ENCODE measurements around the gene TMX2.
A peak's percentile ranks its signal among the peaks of the same experiment; 100 is the strongest.
"Not testable (repeated sequence)": the region's sequence is repeated elsewhere in the genome, so short reads cannot be mapped to it uniquely, and the experiment has no call there.

TMX2 gene, protein sequence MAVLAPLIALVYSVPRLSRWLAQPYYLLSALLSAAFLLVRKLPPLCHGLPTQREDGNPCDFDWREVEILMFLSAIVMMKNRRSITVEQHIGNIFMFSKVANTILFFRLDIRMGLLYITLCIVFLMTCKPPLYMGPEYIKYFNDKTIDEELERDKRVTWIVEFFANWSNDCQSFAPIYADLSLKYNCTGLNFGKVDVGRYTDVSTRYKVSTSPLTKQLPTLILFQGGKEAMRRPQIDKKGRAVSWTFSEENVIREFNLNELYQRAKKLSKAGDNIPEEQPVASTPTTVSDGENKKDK

DNA sequence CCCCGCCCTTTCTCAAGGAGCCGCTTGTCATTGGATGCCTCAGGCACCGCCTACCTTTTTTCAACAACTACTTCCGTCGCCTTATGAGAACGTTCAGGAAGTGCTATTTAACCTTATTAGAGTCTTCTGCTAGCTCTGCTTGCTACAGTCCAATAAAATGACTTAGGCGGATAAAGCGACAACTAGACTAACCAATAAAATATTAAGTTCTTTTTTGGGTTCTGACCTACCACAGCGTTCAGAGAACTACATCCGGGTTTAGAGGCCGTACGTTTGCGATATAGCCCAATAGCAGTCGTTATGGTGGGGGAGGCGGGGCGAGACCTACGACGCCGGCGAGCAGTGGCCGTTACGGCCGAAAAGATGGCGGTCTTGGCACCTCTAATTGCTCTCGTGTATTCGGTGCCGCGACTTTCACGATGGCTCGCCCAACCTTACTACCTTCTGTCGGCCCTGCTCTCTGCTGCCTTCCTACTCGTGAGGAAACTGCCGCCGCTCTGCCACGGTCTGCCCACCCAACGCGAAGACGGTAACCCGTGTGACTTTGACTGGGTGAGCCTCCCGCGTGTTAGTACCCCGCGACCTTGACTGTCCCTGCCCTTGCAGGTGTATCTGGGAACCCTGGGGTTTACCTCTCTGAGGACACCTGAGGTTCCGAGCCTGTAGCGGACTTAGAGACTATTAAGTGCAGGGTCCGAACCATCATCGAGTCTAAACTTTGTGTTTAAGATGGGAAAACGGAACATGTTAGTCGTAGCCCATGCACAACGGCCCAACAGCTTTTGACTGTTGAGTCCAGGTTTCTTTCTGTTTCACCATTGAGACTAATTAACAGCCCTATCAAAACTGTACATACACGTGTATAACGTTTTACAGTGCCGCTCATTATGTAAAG, at the start of gene TMX2:
TSS of gene TMX2 (plus strand) at position 338 of the 895 bp plus-strand sequence. CDS start at position 364, 26 bp downstream.
- peak; percentile 80 for DNase-seq (ENCODE audit: insufficient read length, low spot score)
- peak; percentile 98 for FAIRE-seq

DNA sequence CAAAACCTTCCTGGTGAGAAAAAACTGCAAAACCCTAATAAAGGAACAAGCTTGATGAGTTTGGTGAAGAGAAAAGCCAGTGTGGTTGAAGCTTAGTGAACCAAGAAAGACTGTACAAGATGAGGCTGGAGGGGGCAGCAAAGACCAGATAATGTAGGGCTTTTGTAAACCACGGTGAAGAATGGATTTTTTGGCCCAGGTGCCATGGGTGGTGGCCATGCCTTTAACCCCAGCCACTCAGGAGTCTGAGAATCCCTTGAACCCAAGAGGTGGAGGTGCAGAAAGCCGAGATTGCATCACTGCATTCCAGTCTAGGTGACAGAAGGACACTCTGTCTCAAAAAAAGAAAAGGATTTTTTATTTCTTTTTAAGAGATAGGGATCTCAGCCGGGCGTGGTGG, 49.5 kb upstream of the TMX2 start:
- no peak for DNase-seq (ENCODE audit: insufficient read length, low spot score)

DNA sequence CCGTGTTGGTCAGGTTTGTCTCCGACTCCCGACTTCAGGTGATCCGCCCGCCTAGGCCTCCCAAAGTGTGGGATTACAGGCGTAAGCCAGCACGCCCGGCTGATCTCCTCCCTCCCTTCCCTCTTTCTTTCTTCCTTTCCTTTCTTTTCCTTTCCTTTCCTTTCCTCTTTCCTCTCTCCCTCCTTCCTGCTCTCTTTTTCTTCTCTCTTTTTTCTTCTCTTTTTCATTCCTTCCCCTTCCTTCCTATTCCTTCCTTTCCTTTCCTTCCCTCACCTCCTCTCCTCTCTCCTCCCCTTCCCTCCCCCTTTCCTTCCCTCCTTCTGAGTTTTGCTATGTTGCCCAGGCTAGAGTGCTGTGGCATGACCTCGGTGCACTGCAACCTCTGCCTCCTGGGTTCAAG, 48.4 kb upstream of the TMX2 start:
- DNase-seq (ENCODE audit: insufficient read length, low spot score): no peak
- no peak for FAIRE-seq

More for the DNA sequence above, 49.5 kb upstream of the TMX2 start:
- FAIRE-seq: no peak

DNA sequence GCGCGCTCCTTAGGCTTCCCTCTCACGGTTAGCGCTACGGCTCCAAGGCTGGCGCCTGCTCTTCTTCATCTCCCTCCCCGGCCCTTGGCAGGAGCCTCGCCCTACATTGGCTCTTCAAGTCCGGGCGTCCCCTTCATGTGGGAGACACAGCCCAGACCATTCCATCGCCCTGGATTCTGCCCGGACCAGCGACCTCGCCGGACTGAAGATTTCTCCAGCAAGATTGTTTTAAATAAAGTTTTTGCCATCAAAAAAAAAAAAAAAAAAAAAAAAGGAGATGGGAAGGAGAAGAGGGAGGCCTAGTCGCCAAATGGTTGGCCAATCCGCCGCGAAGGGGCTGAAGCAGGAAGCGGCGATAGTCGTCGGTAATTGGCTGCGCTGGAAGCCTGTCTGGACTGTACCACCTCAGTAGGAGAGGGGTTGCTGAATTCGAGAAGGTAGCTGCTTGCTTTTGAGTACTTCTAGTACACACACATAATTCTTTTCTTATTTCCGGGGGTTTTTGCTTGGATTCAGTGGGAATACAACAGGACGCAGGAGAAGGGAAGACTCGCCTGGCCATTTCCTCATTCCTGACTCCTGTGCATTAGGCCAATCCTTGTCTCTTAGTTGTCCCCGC, 45.2 kb upstream of the TMX2 start:
- peak; percentile 94 for FAIRE-seq
- DNase-seq (ENCODE audit: insufficient read length, low spot score): peak; percentile 77

DNA sequence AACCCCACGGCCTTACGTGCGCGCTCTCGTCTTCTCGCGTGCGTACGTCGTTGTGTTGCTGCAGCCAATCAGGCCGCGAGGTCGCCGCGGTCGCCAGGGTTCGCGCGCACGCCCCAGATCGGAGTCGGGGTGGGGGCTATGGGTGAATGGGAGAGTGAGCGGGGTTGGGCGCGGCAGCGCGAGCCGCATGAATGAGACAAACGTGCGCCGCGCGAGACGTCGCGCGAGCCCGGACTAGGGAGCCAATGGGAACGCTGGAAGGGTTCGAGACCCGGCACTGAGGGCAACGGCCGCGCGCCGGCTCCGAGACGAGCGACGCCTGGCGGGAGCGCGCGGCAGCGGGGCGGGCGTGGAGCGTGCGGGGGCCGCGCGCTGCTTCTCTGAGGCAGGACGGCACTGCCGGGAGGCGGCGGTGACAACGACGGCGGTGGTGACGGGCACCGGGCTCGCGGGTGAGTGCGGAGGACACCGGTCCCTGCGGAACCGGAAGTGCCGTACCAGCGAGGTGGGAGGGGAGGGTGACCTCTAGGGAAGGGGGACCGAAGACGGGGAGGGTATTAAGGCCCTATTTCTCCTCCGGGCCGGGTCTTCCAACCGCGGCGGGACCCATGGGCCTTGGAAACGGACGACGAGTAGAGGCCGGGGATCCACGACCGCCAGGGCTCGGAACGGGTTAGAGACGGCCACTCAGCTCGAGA, 44.5 kb upstream of the TMX2 start, which contains the start of gene ZDHHC5:
TSS of gene ZDHHC5 (plus strand) at position 379 of the 698 bp plus-strand sequence. CDS start 4,977 bp downstream, outside the sequence.
- no peak for FAIRE-seq
- DNase-seq (ENCODE audit: insufficient read length, low spot score): peak; percentile 88

DNA sequence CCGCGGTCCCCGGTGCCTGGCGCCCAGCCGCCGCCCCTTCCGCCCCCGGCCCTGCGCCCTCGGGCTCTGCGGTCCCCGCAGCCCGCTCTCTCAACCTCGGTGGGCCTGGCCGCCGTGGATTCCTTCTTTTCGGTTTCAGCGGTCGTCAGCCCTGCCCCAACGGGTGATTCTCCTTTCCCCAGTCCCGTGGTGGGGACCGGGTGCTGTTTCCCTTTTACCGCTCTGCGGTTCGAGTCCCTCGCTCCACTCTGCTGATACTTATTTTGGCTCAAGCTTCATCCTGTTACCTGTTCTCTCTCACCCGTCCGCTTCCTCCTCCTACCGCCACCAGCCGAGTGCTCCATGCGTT, 44.0 kb upstream of the TMX2 start:
- FAIRE-seq (peak; percentile 71), DNase-seq (ENCODE audit: insufficient read length, low spot score) (no peak)

DNA sequence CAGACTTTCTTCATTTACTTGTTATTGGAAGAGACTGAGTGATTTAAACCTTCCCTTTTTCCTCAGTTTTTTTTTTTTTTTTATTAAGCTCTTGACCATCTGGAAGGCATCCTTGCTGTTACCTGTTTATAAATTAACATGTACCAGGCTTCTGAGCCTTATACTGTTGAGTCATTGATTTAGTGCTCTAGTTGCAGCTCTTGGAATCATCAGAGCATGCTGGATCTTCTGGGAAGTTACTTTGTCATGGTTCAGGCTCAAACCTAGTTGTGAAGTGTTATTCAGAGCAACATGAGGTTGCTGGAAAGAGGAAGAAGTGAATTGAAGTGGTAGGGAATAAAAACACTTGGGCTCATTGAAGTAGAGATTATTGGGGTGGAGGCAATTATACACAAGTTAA, 38.1 kb upstream of the TMX2 start:
- no peak for DNase-seq (ENCODE audit: insufficient read length, low spot score)
- no peak for FAIRE-seq

DNA sequence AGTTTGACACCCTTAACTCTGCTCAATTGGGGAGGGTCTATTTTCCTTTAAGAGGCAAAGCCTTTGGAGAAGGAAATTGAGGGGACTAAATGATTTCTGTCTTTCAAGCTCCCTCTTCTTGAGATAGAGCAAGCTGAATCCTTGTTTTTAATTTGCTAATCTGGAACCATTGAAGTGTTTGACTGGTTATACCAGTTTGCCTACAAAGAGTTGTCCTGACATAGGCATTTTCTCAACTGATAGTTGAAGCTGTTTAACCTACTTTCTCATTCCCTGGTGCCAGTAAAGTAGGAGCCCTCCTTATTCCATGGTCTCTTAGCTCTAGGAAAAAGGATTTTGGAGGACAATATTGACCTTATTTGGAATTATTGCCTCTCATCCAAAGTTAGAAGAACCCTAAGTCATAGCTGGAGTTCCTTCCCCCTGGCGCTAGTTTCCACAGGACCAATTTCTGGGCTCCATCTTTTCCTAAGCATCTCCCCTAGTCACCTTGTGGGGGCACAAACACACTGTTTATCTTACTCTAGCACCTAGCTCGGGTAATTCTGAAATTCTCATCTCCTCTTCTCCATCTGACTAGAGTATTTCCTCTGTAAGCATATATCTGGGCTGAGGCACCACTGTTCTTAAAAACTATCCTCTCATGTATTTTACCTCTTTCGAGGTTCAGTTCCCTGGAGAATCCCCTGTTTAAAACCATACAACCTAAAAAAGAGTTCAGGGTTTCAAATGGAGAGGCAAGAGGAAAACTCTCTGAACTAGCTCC, 37.0 kb upstream of the TMX2 start:
- FAIRE-seq (no peak), DNase-seq (ENCODE audit: insufficient read length, low spot score) (no peak)

DNA sequence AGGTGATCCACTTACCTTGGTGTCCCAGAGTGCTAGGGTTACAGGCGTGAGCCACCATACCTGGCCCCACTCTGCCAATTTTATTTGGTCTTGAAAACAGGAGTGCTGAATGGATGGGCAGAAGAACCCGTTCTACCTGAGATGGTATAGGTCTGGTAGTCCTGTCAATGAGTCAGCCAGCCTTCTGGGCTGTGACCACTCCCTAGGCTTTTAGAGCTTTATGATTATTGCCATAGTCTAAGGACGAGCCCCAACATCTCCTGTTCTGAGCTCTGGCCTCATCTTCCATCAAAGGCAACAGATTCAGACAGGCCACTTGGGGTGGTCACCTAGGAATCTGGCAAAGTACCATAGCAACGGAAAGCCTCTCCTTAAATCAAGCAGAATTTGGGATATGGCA, 33.0 kb upstream of the TMX2 start:
- DNase-seq (ENCODE audit: insufficient read length, low spot score): no peak
- FAIRE-seq: no peak

DNA sequence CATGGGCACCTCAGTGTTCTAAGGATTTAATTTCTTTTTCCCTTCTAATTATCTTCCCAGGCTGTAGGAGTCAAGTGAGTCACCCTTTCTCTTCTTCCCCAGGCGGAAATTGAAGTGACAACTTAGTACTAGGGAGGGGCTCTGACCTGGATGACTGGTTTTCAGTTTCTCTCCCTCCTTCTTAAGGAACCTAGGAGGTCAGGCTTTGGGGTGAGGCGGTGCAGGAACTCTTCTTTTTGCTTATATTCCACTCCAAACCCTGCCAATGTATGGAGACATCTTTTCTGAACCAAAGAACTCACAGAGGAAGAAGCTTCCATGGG, 31.9 kb upstream of the TMX2 start:
- DNase-seq (ENCODE audit: insufficient read length, low spot score): no peak
- no peak for FAIRE-seq

DNA sequence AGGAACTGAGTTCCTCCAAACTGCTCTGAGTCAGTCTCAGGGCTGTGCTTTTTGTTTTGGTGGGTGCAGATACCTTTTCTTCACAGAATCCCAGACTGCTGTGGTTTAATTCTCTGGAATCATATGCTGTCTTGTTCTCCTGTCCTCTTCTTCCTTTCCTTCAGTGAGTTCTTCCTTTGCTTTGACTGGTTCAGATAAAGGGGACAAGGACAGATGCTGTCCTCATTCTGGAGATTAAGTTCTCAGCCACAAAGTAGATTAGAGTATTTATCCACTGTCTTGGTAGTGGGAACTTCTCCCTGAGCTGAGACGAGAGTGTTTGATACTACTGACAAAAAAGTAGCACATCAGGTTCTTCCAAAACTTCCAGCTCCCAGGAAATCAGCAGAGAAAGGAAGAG, 31.2 kb upstream of the TMX2 start:
- DNase-seq (ENCODE audit: insufficient read length, low spot score) (no peak), FAIRE-seq (no peak)

DNA sequence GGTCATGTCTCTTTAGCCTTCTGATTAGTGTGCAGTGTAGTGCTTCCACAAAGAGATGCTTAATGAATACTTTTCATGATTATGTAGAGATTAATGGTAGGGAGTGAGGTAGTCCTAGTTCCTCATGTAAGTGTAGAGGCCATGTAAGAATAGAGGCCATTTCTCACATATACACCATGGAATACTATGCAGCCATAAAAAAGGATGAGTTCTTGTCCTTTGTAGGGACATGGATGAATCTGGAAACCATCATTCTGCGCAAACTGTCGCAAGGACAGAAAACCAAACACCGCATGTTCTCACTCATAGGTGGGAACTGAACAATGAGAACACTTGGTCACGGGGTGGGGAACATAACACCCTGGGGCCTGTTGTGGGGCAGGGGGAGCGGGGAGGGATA, 21.9 kb upstream of the TMX2 start:
- FAIRE-seq; DNase-seq (ENCODE audit: insufficient read length, low spot score): not testable (repeated sequence)

DNA sequence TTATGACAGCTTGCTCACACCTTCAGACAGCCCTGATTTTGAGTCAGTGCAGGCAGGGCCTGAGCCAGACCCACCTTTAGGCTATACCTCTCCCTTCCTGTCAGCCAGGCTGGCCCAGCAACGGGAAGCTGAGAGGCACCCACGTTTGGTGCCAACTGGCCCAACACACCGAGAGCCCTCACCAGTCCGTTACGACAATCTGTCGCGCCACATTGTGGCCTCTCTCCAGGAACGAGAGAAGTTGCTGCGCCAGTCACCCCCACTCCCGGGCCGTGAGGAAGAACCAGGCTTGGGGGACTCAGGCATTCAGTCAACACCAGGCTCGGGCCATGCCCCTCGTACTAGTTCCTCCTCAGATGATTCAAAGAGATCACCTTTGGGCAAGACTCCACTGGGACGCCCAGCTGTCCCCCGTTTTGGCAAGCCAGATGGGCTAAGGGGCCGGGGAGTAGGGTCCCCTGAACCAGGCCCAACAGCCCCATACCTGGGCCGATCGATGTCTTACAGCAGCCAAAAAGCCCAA, 13.5 kb upstream of the TMX2 start:
- FAIRE-seq (no peak), DNase-seq (ENCODE audit: insufficient read length, low spot score) (no peak)

DNA sequence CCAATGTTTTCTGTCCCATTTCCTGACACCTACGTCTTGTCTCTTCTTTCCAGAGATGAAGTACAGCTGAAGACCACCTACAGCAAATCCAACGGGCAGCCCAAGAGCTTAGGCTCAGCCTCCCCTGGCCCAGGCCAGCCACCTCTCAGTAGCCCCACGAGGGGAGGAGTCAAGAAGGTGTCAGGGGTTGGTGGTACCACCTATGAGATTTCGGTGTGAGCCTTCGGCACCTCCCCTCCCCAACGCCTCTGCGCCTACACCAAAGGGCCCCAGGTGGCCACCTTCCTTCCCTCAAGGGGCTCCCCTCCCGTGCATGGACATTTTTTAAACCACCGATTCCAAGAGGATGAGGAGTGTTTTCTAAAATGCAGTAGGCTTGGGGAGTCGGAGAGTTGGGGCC, 12.6 kb upstream of the TMX2 start:
- no peak for FAIRE-seq
- DNase-seq (ENCODE audit: insufficient read length, low spot score): no peak

DNA sequence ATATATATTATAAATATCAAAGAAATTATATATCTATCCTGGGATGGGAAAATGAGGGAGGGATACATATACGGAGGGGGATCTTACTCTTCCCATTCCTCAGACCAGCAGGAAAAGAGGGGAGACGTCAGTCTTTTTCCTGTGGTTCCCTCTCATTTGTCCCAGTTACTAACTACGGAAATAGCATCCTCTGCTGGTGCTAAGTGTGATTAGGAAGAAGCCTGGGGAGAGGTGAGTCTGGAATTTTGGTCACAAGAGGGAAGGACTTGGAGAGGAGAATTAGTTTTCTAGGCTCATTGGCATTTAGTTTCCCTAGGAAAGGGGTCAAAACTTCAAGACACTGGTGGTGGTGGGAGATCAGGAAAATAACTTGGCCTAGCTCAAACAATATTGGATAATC, 12.0 kb upstream of the TMX2 start:
- no peak for DNase-seq (ENCODE audit: insufficient read length, low spot score)
- no peak for FAIRE-seq

DNA sequence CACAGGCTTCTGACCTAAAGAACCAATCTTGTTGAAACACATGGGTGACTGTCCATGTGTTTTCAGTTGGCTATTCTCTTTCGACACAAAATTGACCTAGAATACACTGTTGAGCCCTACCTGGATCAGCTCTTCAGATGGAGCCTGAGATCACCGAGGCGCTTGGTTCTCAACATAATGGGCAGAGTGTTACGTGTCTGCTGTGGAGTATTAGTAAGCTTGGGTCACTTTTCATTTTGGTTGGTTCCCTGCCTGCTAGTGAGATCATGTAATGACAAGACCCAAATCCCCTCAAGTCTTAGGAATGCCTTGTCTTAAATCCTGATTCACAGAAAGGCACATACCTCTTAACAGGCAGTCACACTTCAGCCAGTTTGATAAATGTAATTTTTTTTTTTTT, 9.1 kb upstream of the TMX2 start:
- no peak for FAIRE-seq
- no peak for DNase-seq (ENCODE audit: insufficient read length, low spot score)

DNA sequence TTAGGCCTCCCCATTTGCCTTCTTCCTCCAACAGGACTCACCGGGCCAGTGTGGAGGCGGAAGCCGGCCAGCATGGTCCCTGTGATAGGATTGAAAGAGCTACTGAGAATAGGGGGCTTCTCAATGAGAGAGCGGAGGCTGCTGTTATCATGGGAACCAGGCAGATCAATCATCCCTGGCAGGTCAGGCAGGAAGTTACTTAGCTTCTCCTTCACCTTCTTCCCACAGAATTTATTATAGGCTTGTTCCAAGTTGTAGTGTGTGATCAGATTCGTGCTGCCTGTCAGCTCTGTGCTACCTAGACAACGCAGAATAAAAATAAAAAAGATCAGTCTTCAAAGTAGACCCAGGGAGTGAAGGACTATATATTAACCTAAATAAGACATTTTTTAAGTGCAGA, 7.5 kb upstream of the TMX2 start:
- no peak for FAIRE-seq
- DNase-seq (ENCODE audit: insufficient read length, low spot score): no peak

DNA sequence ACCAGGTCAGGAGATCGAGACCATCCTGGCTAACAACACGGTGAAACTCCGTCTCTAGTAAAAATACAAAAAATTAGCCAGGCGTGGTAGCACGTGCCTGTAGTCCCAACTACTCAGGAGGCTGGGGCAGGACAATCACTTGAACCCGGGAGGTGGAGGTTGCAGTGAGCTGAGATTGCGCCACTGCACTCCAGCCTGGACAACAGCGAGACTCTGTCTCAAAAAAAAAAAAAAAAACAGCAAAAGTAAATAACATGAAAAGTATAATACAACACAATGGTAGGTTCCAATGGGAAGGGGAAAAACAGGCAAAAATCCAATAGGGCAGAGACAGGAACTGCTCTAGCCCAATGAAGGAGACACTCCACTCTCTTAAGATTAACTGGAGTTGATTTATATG, 7.0 kb upstream of the TMX2 start:
- DNase-seq (ENCODE audit: insufficient read length, low spot score); FAIRE-seq: not testable (repeated sequence)

DNA sequence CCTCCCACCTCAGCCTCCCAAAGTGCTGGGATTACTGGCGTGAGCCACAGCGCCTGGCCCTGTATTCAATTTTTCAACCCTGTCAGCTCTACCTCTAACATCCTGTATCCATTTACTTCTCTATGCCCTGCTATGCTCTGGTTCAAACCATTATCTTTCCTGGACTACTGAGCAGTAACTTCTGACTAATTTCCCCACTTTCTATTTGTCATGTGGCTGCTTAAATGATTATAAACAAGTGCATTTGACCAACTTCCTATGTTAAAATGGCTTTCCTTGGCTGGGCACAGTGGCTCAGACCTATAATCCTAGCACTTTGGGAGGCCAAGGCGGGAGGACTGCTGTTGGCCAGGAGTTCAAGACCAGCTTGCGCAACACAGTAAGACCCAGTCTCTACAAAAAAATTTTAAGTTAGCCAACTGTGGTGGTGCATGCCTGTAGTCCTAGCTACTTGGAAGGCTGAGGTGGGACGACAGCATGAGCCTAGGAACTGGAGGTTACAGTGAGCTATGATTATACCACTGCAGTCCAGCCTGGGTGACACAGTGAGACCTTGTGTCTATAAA, 2.5 kb upstream of the TMX2 start:
- DNase-seq (ENCODE audit: insufficient read length, low spot score) (no peak), FAIRE-seq (peak; percentile 21)

Measured in GM19239 (cell line).